ENCODE measurements around the gene CP. TPM values are rescaled to one million over a fixed set of nuclear protein-coding genes. Genes with fewer than 3 reads are reported as not detected.

Gene CP
- total RNA-seq, 4 donors from 2014 or later: 17.7 to 46.3 (median 19.3) TPM

- Histone ChIP-seq H3K4me3 (no peak overlapping the region), H3K9me3 (no peaks in the 10 kb centered on the region), H3K27ac (no peak overlapping the region), H3K27me3 (no peaks in the 10 kb centered on the region), H3K4me1 (no peaks in the 10 kb centered on the region), H3K36me3 (no peaks in the 10 kb centered on the region)
- no peak for DNase-seq (ENCODE audit: low spot score in 2 of 2)
- WGBS, 2 donors: 88 to 98% methylated on average over 1 of the region's 1 CpG
- TF ChIP-seq EP300 (IDR thresholded peaks at IDR 0.05) (no peak), POLR2A (IDR thresholded peaks at IDR 0.05) (no peak), CTCF (IDR thresholded peaks at IDR 0.05) (no peak)
These were observed 42.2 kb upstream of the CP start for GRCh38 chr3:149263856-149264255.

- WGBS, 2 donors: 100% methylated on average over 4 of the region's 4 CpGs
- DNase-seq (ENCODE audit: low spot score in 2 of 2): no peak
- Histone ChIP-seq H3K9me3 (no peaks in the 10 kb centered on the region), H3K4me3 (no peak overlapping the region), H3K4me1 (no peaks in the 10 kb centered on the region), H3K36me3 (no peaks in the 10 kb centered on the region), H3K27me3 (no peaks in the 10 kb centered on the region), H3K27ac (no peak overlapping the region)
- TF ChIP-seq CTCF (IDR thresholded peaks at IDR 0.05): no peak
- TF ChIP-seq POLR2A (IDR thresholded peaks at IDR 0.05): no peak
- no peak for TF ChIP-seq EP300 (IDR thresholded peaks at IDR 0.05)
These were observed 37.1 kb upstream of the CP start for GRCh38 chr3:149258714-149259113.

GRCh38 chr3:149258298-149258697 lies 36.7 kb upstream of the CP start:
- DNase-seq (ENCODE audit: low spot score in 2 of 2): no peak
- Histone ChIP-seq H3K9me3 (no peaks in the 10 kb centered on the region), H3K36me3 (no peaks in the 10 kb centered on the region), H3K27me3 (no peaks in the 10 kb centered on the region), H3K27ac (no peak overlapping the region), H3K4me1 (no peaks in the 10 kb centered on the region), H3K4me3 (no peak overlapping the region)
- TF ChIP-seq CTCF (IDR thresholded peaks at IDR 0.05): no peak
- no peak for TF ChIP-seq POLR2A (IDR thresholded peaks at IDR 0.05)
- TF ChIP-seq EP300 (IDR thresholded peaks at IDR 0.05): no peak
- WGBS, 2 donors: 70 to 83% methylated on average over 3 of the region's 3 CpGs

GRCh38 chr3:149252272-149252671 lies 30.6 kb upstream of the CP start:
- no peak for DNase-seq (ENCODE audit: low spot score in 2 of 2)
- Histone ChIP-seq H3K36me3 (no peaks in the 10 kb centered on the region), H3K27ac (no peak overlapping the region), H3K4me1 (peaks cover 0 to 10% (median 6%) of the 10 kb centered on the region in 4 donors), H3K27me3 (no peaks in the 10 kb centered on the region), H3K4me3 (no peak overlapping the region), H3K9me3 (no peaks in the 10 kb centered on the region)
- 75 to 80% methylated on average over 2 of the region's 2 CpGs for WGBS, 2 donors
- TF ChIP-seq POLR2A (IDR thresholded peaks at IDR 0.05) (no peak), CTCF (IDR thresholded peaks at IDR 0.05) (no peak), EP300 (IDR thresholded peaks at IDR 0.05) (no peak)

- TF ChIP-seq EP300 (IDR thresholded peaks at IDR 0.05) (no peak), POLR2A (IDR thresholded peaks at IDR 0.05) (no peak), CTCF (IDR thresholded peaks at IDR 0.05) (no peak)
- no peaks in the 10 kb centered on the region for H3K9me3 ChIP-seq
- DNase-seq (ENCODE audit: low spot score in 2 of 2): no peak
- 87 to 92% methylated on average over 3 of the region's 3 CpGs for WGBS, 2 donors
- no peaks in the 10 kb centered on the region for H3K36me3 ChIP-seq
- no peak overlapping the region for H3K4me3 ChIP-seq
- no peak overlapping the region for H3K27ac ChIP-seq
- H3K27me3 ChIP-seq: no peaks in the 10 kb centered on the region
- H3K4me1 ChIP-seq: peaks cover 3 to 21% (median 12%) of the 10 kb centered on the region in 4 donors
These were observed 29.6 kb upstream of the CP start for GRCh38 chr3:149251186-149251585.
